ENCODE measurements around the gene MT1B.

MT1B gene

DNA sequence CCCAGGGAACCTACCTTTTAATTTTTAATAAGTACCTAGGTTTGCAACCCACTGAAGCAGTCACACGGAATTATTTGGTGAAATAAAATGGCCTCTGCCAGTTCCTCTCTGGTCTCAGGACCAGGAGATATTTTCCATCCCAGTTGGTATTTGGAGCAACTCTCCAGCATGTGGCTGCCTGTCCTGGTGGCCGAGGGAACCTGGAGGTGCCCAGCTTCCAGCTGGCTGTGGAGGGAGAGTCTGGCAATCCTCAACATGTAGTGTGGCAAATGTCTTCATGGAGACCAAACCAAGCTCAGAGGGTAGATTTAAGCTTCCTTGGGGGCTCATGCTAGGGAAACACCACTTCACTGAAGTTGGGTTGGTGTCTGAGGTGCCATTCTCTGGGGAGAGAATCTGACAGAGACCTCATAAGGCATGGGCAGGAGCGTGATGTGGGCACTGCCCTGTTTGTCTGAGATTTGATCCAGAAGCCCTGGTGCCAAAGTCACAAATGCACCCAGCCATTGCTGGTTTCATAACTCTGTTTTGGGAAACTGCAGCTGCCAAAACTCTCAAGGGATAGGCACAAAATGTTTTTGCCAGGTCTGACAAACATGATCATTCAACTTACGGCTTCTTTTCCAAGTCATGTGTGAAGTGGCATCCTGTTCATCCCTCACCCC lies 33.4 kb downstream of the MT1B start:
- DNase-seq (ENCODE audit: low spot score) = no peak

DNA sequence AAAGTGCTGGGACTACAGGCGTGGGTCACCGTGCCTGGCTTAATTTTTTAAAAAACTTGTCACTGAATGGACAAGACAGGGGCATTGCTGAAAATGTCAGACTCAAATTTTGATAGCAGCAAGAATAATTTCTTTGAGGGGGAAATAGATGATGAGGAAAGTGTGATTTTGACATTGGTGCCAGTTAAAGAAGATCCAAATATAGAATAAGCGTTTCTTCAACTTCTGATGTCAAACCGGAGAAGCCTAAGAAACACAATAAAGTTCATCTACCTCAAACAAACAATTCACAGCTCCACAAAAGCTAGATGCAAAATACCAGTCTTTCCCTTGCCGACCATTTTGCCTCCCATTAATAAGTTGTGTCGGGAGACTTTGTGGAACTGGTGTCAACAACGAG lies 35.1 kb downstream of the MT1B start:
- no peak for DNase-seq (ENCODE audit: low spot score)

DNA sequence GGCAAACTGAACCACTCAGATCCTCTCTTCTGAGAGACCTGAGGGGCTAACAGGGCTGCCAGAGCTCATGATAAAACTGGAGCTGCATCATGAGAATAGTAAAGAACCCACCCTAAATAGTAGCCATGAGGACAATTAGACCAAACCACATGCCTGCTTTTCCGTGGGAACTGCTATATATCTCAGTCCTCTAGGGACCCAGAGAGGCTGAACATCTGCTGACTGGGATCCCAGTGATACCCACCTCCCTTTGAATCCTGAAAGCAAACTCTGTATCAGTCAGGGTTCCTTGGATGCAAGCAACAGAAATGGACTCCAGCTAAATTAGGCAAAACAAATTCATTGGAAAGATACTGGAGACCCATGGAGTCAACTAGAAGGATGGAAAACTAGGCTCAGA lies 37.1 kb downstream of the MT1B start:
- DNase-seq (ENCODE audit: low spot score) = no peak

DNA sequence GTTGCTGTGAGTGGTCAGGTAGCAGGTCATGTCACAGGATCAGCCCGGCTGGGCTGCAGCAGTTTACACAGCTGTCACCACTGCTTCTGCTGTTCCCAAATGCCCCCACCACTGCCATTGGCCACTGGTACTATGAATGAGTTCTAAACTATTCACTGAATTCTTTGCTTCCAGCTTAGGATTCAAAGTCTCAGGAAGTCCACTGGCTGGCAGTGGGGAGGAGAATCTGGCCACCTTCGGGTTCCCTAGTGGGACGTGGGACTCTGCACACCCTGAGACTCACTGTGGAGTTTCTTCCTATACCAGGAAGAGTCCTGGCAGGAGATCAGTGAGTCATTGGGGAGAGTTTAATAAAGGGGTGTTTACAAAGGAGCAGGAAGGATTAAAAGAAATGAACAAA lies 37.5 kb downstream of the MT1B start:
- DNase-seq (ENCODE audit: low spot score) = no peak

DNA sequence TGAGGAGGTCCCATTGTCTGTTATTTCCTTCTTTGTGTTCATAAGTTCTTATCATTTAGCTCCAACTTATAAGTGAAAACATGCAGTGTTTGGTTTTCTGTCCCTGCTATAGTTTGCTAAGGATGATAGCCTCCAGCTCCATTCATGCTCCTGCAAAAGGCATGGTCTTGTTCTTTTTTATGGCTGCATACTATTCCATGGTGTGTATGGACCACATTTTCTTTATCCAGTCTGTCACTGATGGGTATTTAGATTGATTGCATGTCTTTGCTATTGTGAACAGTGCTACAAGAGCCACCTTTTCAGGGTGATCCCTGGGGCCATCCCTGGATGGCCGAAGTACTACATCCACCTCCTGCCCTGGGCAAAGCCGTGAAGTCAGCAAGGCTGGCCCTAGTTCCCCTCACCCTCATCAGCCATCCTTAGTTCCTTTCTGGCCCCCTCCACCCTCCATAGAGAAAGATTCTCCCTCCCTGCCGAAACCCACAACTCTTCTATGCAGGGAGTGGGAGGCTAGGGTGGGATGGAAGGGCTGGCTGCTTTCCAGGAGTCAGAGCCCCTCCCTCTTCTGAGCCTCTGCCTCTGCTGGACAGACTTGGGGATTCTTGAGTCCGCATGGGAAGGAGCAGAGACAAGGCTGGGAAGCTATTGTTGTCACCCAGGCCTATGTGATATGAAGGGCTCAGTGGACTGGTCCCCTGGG lies 38.9 kb downstream of the MT1B start:
- DNase-seq (ENCODE audit: low spot score) = no peak

DNA sequence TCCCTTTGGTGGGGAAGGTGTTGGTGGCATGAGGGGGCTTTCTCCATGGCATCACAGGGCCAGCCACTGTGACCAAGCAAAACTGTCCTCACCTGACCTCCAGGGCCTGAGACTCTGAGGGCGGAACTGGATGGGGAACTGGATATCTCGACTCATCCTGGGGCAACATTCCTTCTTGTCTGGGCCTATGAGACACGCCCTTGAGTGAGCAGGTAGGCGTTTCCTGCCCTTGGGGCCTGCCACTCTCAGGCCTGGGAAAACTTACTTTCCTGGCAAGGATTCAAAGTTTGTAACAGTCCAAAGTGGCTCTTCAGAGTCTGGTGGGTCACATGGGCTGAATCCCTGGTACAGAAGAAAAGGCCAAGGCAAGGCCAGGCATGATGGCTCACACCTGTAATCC lies 40.2 kb downstream of the MT1B start:
- peak; percentile 87 for DNase-seq (ENCODE audit: low spot score)

DNA sequence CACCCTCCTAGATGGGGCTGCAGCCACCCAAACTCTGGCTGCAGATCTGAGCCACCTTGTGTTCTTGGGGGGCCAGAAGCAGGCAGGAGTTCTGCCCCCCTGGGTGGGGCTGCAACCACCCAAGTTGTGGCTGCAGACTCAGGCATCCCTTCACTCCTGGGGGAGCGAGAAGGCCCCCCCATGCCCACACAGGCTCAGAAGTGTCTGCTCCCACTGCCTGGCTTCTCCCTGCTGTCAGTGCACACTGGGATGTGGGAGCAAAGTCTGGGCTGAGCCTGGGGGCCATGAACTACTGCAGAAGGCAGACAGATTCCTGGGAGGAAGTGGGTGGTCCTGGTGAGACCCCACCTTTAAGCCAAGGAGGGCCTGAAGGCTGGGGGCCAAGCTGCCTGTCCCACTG lies 43.6 kb downstream of the MT1B start:
- no peak for DNase-seq (ENCODE audit: low spot score)

DNA sequence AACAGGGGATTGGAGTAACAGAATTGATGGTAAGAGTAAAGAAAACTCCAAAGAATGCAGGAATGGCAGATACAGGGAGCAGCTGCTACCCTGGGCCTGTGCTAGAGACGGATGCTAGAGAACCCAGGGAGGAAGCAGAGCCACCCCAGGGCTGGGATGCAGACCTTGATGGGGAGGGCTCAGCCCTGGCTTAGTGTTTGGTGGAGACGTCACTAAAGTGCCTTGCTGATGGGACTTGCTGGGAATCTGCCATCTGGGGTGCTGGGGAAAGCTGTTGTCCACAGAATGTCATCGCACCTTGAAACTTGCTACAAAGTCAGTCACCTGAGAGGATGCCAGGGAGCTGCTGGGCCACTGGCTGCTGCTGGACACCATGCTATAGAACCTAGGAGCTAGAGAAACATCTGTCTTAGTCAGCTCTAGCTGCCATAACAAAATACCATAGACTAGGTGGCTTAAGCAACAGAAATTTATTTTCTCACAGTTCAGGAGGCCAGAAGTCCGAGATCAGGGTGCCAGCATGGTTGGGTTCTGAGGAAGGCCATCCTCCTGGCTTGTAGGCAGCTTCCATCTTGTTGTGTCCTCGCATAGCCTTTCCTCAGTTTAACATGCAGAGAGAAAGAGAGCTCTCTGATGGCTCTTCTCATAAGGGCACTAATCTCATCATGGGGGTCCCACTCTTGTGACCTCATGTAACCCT lies 45.9 kb downstream of the MT1B start:
- no peak for DNase-seq (ENCODE audit: low spot score)

DNA sequence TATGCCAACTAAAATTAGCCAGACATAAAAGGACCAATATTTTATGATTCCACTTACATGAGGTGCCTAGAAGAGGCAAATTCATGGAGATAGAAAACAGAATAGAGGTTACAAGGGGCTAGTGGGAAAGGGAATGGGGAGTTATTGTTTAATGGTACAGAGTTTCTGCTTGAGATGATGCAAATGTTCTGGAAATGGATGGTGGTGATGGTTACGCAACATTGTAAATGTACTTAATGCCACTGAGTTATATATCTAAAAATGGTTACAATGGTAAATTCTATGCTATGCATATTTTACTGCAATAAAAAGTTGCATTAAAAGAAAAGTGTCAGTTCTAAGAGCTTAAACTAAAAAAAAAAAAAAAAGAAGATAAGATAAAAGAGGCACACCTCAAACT lies 48.5 kb downstream of the MT1B start:
- DNase-seq (ENCODE audit: low spot score) = no peak

DNA sequence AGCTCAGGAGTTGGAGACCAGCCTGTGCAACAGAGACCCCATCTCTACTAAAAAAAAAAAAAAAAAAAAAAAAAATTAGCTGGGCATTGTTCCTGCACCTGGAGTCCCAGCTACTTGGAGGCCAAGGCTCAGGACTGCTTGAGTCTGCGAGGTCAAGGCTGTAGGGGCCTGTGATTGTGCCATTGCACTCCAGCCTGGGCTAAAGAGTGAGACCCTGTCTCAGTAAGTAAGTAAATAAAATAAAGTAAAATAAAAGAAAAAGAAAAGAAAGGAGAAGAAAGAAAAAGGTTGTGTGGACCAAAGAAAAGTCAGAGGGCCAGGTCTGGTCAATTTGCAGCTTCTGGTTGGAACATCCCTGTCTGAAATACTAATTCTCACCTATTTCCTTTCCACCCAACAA lies 48.9 kb downstream of the MT1B start:
- no peak for DNase-seq (ENCODE audit: low spot score)

DNA sequence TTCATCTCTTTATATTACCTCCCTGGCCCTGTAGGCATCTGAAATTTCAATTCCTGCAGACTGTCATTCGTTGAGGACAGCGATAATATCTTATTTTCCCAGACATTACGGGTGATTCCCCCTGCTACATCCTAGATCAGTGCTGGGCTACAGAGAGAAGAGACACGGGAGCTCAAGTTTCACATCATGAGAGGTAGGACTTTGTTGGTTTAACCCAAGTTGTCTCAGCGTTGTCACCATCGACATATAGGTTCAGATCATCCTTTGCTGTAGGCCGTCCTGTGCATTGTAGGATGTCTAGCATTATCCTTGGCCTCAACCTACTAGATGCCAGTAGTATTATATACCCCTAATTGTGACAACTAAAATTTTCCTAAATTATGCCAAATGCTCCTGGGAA lies 49.8 kb downstream of the MT1B start:
- DNase-seq (ENCODE audit: low spot score) = no peak
